Measurements from ENCODE around the gene C3orf49. TPM values are rescaled to one million over a fixed set of nuclear protein-coding genes. Genes with fewer than 3 reads are reported as not detected.

C3orf49 gene
- total RNA-seq, 1 donor from 2014 or later = not detected

DNA sequence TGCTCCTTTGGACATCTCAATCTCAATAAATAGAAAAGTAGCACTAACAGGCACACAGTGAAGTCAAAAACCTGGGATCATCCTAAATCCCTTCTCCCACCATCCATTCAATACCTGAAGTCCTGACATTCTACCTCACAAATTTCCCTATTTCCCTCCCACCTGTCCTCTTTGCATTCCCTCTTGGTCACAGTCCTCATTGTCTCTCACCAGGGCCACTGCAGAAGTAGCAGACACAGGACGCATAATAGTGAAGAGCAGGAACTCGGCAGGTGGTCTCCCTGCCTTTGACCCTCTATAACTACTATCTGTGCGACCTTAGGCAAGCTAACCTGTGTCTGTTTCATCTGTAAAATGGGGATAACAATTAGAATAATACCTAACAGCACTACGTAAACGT lies 42.2 kb downstream of the C3orf49 start:
- Mint-ChIP-seq H3K4me1 (peaks cover 40% of the 10 kb centered on the region), H3K27ac (no peak overlapping the region), H3K27me3 (no peaks in the 10 kb centered on the region), H3K9me3 (no peaks in the 10 kb centered on the region), H3K4me3 (peak overlapping the region; percentile 8), H3K36me3 (ENCODE audit: low read depth) (peaks cover 17% of the 10 kb centered on the region)
- DNase-seq = no peak
- intact Hi-C loops (cut with micrococcal nuclease) = loop anchor here (5.0 kb wide), 3 partner anchors 36 to 131 kb away; no protein-coding TSS in a partner anchor

GRCh38 chr3:63862804-63863149 lies 43.7 kb downstream of the C3orf49 start:
- intact Hi-C loops (cut with micrococcal nuclease) = loop anchor here (5.0 kb wide), 3 partner anchors 35 to 130 kb away; no protein-coding TSS in a partner anchor
- peak overlapping the region; percentile 98 for H3K27ac Mint-ChIP-seq
- no peaks in the 10 kb centered on the region for H3K9me3 Mint-ChIP-seq
- peaks cover 23% of the 10 kb centered on the region for H3K36me3 Mint-ChIP-seq (ENCODE audit: low read depth)
- peaks cover 43% of the 10 kb centered on the region for H3K4me1 Mint-ChIP-seq
- DNase-seq = no peak
- peak overlapping the region; percentile 91 for H3K4me3 Mint-ChIP-seq
- H3K27me3 Mint-ChIP-seq = no peaks in the 10 kb centered on the region

DNA sequence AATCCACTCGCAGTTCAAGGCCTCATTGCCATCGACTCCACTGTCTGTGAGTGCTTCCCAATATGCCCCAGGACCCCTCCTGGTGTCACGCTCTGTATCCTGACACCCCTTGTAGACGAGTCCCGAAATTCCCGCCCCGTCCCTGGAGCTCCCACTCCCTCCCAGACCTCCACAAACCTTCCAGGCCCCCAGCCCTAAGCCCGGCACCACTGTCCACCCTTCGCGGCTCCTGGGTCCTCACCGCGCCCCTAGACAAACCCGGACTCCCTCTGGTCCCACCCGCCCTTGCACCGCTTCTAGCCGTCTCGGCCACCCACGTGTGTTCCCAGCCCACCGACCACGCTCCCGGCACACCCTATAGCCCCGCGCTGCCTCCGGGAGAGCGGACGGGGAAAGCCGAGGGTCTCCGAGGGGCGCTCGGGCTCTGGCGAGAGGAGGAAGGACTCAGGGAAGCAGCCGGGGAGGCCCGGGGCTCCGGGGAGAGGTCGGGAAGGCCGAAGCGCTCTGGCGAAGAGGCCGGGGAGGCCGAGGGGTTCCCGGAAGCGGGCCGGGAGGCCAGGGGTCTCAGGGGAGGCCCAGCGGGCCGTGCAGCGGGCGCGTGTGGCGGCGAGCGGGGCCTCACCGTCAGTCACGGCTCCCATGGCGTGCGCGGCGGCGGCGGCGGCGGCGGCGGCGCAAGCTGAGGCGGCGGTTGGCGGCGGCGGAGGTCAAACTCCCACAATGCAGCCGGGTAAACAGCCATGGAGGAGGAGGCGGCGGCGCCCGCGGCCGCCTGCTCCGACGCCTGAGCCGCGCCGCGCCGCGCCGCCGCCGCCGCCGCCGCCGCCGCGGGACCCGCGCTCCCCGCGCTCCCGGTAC lies 44.3 kb downstream of the C3orf49 start, which contains the start of the genes ATXN7 and THOC7:
Gene ATXN7, plus strand, starts transcription at position 718 of the 858 bp plus-strand sequence. CDS start 48,732 bp downstream, outside the sequence.
Gene THOC7, minus strand, starts transcription at position 656 of the 858 bp plus-strand sequence. Its CDS starts 15 bp downstream, at position 641.
- peaks cover 47% of the 10 kb centered on the region for H3K4me1 Mint-ChIP-seq
- no peaks in the 10 kb centered on the region for H3K9me3 Mint-ChIP-seq
- intact Hi-C loops (cut with micrococcal nuclease) = loop anchor here (1.0 to 5.0 kb wide), 6 partner anchors 15 to 160 kb away; partner anchors contain the start of gene PSMD6

DNA sequence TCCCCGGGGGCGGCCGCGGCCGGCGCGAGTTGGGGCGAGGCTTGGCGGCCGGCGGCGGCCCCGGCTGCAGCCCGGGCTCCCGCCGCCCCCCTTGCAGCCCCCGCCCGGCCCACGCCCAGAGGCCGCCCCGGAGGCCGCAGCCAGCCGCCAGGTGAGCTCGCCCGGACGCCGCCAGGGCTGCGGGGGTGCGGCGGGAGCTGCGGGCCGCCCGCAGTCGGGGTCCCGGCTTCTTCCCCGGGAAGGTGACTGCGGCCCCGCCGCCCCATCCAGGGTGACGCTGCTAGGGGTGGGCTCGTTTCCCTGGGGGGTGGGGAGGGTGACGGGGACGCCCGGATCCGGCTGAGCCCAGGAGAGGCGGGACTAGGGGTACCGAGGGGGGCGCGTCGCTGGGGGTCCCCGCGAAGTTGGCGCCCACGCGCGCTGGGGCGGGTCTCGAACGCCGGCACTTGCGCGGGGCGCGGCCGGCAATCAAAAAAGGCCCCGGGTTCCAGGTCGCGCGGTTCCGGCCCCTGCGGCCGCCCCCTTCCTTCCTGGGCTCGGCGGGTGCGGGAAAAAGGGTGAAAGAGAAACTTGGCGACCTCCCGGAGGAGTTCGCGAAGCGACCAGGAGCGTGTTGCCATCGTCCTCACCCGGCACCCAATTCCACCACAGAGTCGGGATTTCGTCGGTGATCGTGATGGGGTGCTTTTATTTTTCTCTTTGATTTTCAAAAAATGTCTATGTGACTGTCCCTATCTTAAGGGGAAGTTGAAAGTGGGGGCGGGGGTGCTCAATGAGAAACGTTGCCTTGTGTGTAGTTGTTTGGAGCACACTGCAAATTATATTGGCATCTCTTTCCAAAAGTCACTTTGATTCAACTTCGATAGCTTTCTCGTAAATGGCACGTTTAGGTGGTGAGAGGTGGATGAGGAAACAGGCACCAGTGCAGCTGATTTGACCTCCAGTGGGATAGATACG lies 45.2 kb downstream of the C3orf49 start:
- Mint-ChIP-seq H3K4me1 (peaks cover 46% of the 10 kb centered on the region), H3K36me3 (ENCODE audit: low read depth) (peaks cover 31% of the 10 kb centered on the region), H3K27me3 (no peaks in the 10 kb centered on the region), H3K4me3 (peak overlapping the region; percentile 94), H3K27ac (peak overlapping the region; percentile 91), H3K9me3 (no peaks in the 10 kb centered on the region)
- peak; percentile 85 for DNase-seq
- intact Hi-C loops (cut with micrococcal nuclease) = loop anchor here (1.0 to 5.0 kb wide), 6 partner anchors 15 to 159 kb away; partner anchors contain the start of gene PSMD6

More for the DNA sequence above, 44.3 kb downstream of the C3orf49 start, which contains the start of the genes ATXN7 and THOC7:
- Mint-ChIP-seq H3K27ac (peak within 1 kb of the TSS; percentile 98), H3K4me3 (peak within 1 kb of the TSS; percentile 94), H3K36me3 (ENCODE audit: low read depth) (peaks cover 27% of the 10 kb centered on the region), H3K27me3 (no peaks in the 10 kb centered on the region)
- DNase-seq = peak; percentile 94

DNA sequence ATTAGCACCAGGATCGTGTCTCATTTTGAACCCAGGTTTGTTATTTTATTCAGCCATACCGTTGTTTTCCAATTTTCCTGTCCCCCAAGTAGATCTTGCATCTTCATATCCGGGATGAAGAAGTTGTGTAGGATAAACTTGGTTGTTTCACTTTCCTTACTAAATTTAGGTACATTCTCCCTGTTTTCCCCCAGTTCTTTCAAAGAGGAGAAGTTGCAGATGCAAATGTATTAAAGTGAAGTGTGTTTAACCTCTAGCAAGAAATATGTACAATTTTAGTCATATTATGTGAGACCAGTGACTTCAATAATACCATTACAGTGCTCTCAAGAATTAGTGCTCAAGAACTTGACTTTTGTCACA lies 45.8 kb downstream of the C3orf49 start:
- intact Hi-C loops (cut with micrococcal nuclease) = loop anchor here (1.0 to 5.0 kb wide), 6 partner anchors 14 to 158 kb away; partner anchors contain the start of gene PSMD6
- DNase-seq = no peak
- peak overlapping the region; percentile 94 for H3K4me3 Mint-ChIP-seq
- no peaks in the 10 kb centered on the region for H3K9me3 Mint-ChIP-seq
- H3K36me3 Mint-ChIP-seq (ENCODE audit: low read depth) = peaks cover 31% of the 10 kb centered on the region
- H3K27ac Mint-ChIP-seq = peak overlapping the region; percentile 91
- no peaks in the 10 kb centered on the region for H3K27me3 Mint-ChIP-seq
- peaks cover 42% of the 10 kb centered on the region for H3K4me1 Mint-ChIP-seq

DNA sequence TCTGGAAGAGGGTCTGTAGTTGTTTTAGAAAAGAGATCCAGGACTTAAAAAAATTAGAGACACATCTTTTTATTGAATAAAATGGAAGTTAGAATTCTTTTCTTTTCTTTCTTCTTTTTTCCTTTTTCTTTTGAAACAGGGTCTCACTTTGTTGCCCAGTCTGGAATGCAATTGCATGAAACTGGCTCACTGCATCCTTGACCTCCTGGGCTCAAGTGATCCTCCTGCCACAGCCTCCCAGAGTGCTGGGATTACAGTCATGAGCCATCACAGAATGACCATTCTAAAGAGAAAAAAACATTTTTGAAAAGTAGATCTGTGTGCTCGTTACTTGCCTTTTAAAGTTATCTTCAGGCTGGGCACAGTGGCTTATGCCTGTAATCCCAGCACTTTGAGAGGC lies 48.1 kb downstream of the C3orf49 start:
- Mint-ChIP-seq H3K27ac (no peak overlapping the region), H3K4me3 (no peak overlapping the region), H3K9me3 (no peaks in the 10 kb centered on the region), H3K36me3 (ENCODE audit: low read depth) (peaks cover 33% of the 10 kb centered on the region), H3K27me3 (no peaks in the 10 kb centered on the region), H3K4me1 (peaks cover 41% of the 10 kb centered on the region)
- intact Hi-C loops (cut with micrococcal nuclease) = no loop called here
- no peak for DNase-seq

DNA sequence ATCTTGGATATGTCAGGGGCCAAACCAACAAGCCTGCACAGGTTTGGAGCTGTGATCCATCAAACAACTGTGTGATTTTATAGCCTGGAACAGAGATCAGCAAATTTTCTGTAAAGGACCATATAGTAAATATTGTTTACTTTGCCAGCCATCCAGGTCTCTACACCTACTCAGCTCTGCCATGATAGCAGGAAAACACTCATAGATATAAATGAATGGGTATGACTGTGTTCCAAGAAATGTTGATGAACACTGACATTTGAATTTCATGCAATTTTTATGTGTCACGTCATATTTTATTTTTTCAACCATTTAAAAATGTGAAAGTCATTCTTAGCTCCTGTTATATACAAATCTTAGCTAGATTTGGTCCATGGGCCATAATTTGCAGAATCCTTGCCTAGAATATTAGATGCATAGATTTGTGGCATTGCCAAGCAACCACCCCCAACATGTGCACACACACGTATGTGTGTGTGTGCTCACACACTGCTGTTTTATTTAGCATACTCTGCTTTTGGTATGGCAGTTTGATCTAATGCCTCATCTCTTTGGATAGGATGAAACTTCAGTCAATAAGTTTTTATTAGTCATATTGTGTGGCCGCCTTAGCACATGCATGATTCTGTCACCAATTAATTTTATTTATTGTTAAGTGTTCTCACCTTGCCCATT lies 51.0 kb downstream of the C3orf49 start:
- Mint-ChIP-seq H3K9me3 (no peaks in the 10 kb centered on the region), H3K36me3 (ENCODE audit: low read depth) (peaks cover 22% of the 10 kb centered on the region), H3K4me3 (no peak overlapping the region), H3K27ac (no peak overlapping the region), H3K27me3 (no peaks in the 10 kb centered on the region), H3K4me1 (peaks cover 37% of the 10 kb centered on the region)
- intact Hi-C loops (cut with micrococcal nuclease) = no loop called here
- DNase-seq = no peak

DNA sequence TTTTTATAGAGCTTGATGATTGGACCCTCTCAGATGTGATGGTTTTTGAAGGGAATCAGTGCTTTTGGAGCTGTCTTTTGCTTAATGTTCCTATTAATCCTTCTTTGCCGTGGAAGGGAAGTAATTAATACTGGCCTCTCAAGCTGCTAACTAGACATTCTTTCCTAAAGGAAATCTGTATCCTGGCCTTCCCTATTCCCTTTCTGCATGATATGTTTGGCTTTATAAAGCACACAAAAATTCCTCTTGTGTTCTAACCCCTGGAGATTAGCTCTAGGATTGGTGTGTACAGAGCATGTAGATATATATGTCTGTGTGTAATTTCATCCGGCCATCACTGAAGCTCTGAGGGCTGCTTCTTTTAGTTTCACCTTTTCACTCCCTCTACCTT lies 51.5 kb downstream of the C3orf49 start:
- Mint-ChIP-seq H3K27me3 (no peaks in the 10 kb centered on the region), H3K9me3 (no peaks in the 10 kb centered on the region), H3K27ac (no peak overlapping the region), H3K36me3 (ENCODE audit: low read depth) (peaks cover 19% of the 10 kb centered on the region), H3K4me3 (no peak overlapping the region), H3K4me1 (peaks cover 35% of the 10 kb centered on the region)
- intact Hi-C loops (cut with micrococcal nuclease) = no loop called here
- DNase-seq = no peak

GRCh38 chr3:63872135-63872924 lies 53.2 kb downstream of the C3orf49 start:
- intact Hi-C loops (cut with micrococcal nuclease) = no loop called here
- H3K4me3 Mint-ChIP-seq = no peak overlapping the region
- no peak for DNase-seq
- peaks cover 14% of the 10 kb centered on the region for H3K36me3 Mint-ChIP-seq (ENCODE audit: low read depth)
- peaks cover 30% of the 10 kb centered on the region for H3K4me1 Mint-ChIP-seq
- H3K9me3 Mint-ChIP-seq = no peaks in the 10 kb centered on the region
- no peaks in the 10 kb centered on the region for H3K27me3 Mint-ChIP-seq
- no peak overlapping the region for H3K27ac Mint-ChIP-seq

DNA sequence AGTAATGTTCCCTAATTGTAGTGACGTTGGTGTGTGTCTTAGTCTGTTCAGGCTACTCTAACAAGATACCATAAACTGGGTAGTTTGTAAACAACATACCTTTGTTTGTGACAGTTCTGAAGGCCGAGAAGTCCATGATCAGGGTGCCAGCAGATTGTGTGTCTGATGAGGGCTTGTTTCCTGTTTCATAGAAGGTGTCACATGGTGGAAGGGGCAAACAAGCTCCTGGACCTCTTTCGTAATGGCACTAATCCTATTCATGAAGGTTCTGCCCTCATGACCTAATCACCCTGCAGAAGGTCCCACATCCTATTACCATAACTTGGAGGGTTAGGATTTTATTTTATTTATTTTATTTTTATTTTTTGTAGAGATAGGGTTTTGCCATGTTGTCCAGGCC lies 55.7 kb downstream of the C3orf49 start:
- Mint-ChIP-seq H3K36me3 (ENCODE audit: low read depth) (peaks cover 5% of the 10 kb centered on the region), H3K9me3 (no peaks in the 10 kb centered on the region), H3K4me3 (no peak overlapping the region), H3K27ac (no peak overlapping the region), H3K4me1 (peaks cover 40% of the 10 kb centered on the region), H3K27me3 (no peaks in the 10 kb centered on the region)
- DNase-seq = no peak
- intact Hi-C loops (cut with micrococcal nuclease) = no loop called here

GRCh38 chr3:63875510-63875909 lies 56.4 kb downstream of the C3orf49 start:
- H3K4me1 Mint-ChIP-seq = peaks cover 40% of the 10 kb centered on the region
- intact Hi-C loops (cut with micrococcal nuclease) = no loop called here
- no peaks in the 10 kb centered on the region for H3K27me3 Mint-ChIP-seq
- H3K9me3 Mint-ChIP-seq = no peaks in the 10 kb centered on the region
- H3K27ac Mint-ChIP-seq = no peak overlapping the region
- no peak for DNase-seq
- H3K4me3 Mint-ChIP-seq = no peak overlapping the region
- H3K36me3 Mint-ChIP-seq (ENCODE audit: low read depth) = peaks cover 5% of the 10 kb centered on the region

GRCh38 chr3:63876260-63876659 lies 57.2 kb downstream of the C3orf49 start:
- no peak overlapping the region for H3K27ac Mint-ChIP-seq
- peaks cover 2% of the 10 kb centered on the region for H3K36me3 Mint-ChIP-seq (ENCODE audit: low read depth)
- H3K4me1 Mint-ChIP-seq = peaks cover 39% of the 10 kb centered on the region
- H3K4me3 Mint-ChIP-seq = no peak overlapping the region
- H3K27me3 Mint-ChIP-seq = no peaks in the 10 kb centered on the region
- no peaks in the 10 kb centered on the region for H3K9me3 Mint-ChIP-seq
- no peak for DNase-seq
- intact Hi-C loops (cut with micrococcal nuclease) = no loop called here

All from activated CD4-positive, alpha-beta T cell treated with anti-CD3 and anti-CD28 coated beads, Interleukin-2, amount 10 ng/mL, durations not matched to agents 24 days and 14 days (primary cell).